AG10803 (cell line): ENCODE data around the gene PATE2.

Source experiments
- DNase-seq: peaks from one replicate; pipeline ENCODE4 v3.0.0; 2010; ENCODE audit warnings: low read depth
- H3K4me3 ChIP-seq: 2 replicates; pipeline ENCODE4 v1.5.1; 2011; ENCODE audit warnings: mild to moderate bottlenecking, low read length, control low read depth
- CTCF ChIP-seq: conservative IDR thresholded peaks from 2 replicates; pipeline ENCODE4 v1.5.1; 2011; ENCODE audit warnings: mild to moderate bottlenecking, low read length, control low read depth, inconsistent platforms

The PATE2 gene

GRCh38 chr11:125778728-125779127 lies at the start of gene PATE2:
PATE2 (minus strand) TSS chr11:125778828; CDS start chr11:125778773, 55 bp downstream.
- no peak for TF ChIP-seq CTCF
- no peak for DNase-seq
- no peak within 1 kb of the TSS for H3K4me3 ChIP-seq

- H3K4me3 ChIP-seq, result no peak overlapping the region
- DNase-seq, result peak; percentile 12
- no peak for TF ChIP-seq CTCF
Observed at GRCh38 chr11:125807909-125808308, 29.3 kb upstream of the PATE2 start.

- DNase-seq, result no peak
- no peak overlapping the region for H3K4me3 ChIP-seq
- TF ChIP-seq CTCF, result no peak
Observed at GRCh38 chr11:125802387-125802786, 23.8 kb upstream of the PATE2 start.

- TF ChIP-seq CTCF, result no peak
- no peak for DNase-seq
- H3K4me3 ChIP-seq, result no peak overlapping the region
Observed at GRCh38 chr11:125799808-125800207, 21.2 kb upstream of the PATE2 start.

- no peak overlapping the region for H3K4me3 ChIP-seq
- TF ChIP-seq CTCF, result no peak
- no peak for DNase-seq
Observed at GRCh38 chr11:125797641-125798040, 19.0 kb upstream of the PATE2 start.

- H3K4me3 ChIP-seq, result no peak overlapping the region
- DNase-seq, result no peak
- TF ChIP-seq CTCF, result no peak
Observed at GRCh38 chr11:125790825-125791224, 12.2 kb upstream of the PATE2 start.

- no peak within 1 kb of the TSS for H3K4me3 ChIP-seq
- no peak for DNase-seq
- no peak for TF ChIP-seq CTCF
Observed at GRCh38 chr11:125787827-125788226, 9.2 kb upstream of the PATE2 start, which contains the start of gene PATE3. PATE3 (plus strand) TSS chr11:125788127; CDS start chr11:125788152, 25 bp downstream.
